GM12878 (cell line): ENCODE data around the gene XPO5. TPM values are rescaled to one million over a fixed set of nuclear protein-coding genes. Genes with fewer than 3 reads are reported as not detected.
A peak's percentile ranks its signal among the peaks of the same experiment; 100 is the strongest.

Experiments used
- ATAC-seq: fragments of 200-7000 bp; cut with Tn5 transposase; 3 replicates; pipeline ENCODE4 v1.9.1; 2020; ENCODE audit warnings: mild to moderate bottlenecking, moderate library complexity
- BruUV-seq: library from RNA; stranded (reverse); fragments of 400-500 nt; replicated peaks from 2 replicates; lab custom pipeline; 2021; lab: Mats Ljungman, UMichigan
- CTCF ChIA-PET: fragments of 300-600 bp; sonication (Branson Sonifier 250); formaldehyde crosslinking; extraction: SDS; loops from one replicate; lab custom pipeline; 2021; ENCODE audit warnings: inconsistent platforms; lab: Yijun Ruan, JAX
- POLR2A ChIA-PET: fragments of 350-600 bp; formaldehyde crosslinking; extraction: SDS; loops from one replicate; lab custom pipeline; 2021; ENCODE audit warnings: inconsistent platforms; lab: Charles Lee
- RAD21 ChIA-PET: fragments of 300-600 bp; sonication (Branson Sonifier 250); formaldehyde crosslinking; loops from one replicate; lab custom pipeline; 2023; ENCODE audit warnings: antibody characterized with exemption; ENCODE audit not compliant: unreplicated experiment; lab: Charles Lee
- SMC1A ChIA-PET: fragments of 300-600 bp; sonication (Branson Sonifier 250); formaldehyde crosslinking; loops from one replicate; lab custom pipeline; 2023; ENCODE audit not compliant: unreplicated experiment, uncharacterized antibody; lab: Charles Lee
- DNase-seq: peaks from one replicate; pipeline ENCODE4 v3.0.0-alpha.2; 2011; ENCODE audit warnings: low read depth, low spot score
- FAIRE-seq: peaks from 3 replicates; lab custom pipeline; 2011; peaks lifted over from hg19 to GRCh38; lab: Jason Lieb, UNC
- H2AFZ ChIP-seq: 2 replicates; pipeline ENCODE4 v1.6.0; 2011; ENCODE audit warnings: low read depth, low read length, control low read depth; ENCODE audit not compliant: control insufficient read depth
- H3K27ac ChIP-seq: 2 replicates; pipeline ENCODE4 v1.5.1; 2011; ENCODE audit warnings: control low read depth; ENCODE audit not compliant: control insufficient read depth, insufficient read depth
- H3K27me3 ChIP-seq, 2 experiments: replicated peaks in 1 of 2; 2 replicates each; pipeline versions ENCODE4 v1.6.0 to v1.6.1; 2011; ENCODE audit warnings: low read length in 1 of 2; ENCODE audit not compliant: control insufficient read depth in 2 of 2, insufficient read depth in 2 of 2
- H3K36me3 ChIP-seq, 2 experiments: 2 replicates each; pipeline ENCODE4 v1.5.1; 2011; ENCODE audit warnings: low read length in 1 of 2; ENCODE audit not compliant: control insufficient read depth in 2 of 2, insufficient read depth in 2 of 2
- H3K4me1 ChIP-seq: 2 replicates; pipeline ENCODE4 v1.6.1; 2011; ENCODE audit warnings: mild to moderate bottlenecking, low read length, moderate library complexity, mixed read lengths; ENCODE audit not compliant: control insufficient read depth, insufficient read depth
- H3K4me2 ChIP-seq: 2 replicates; pipeline ENCODE4 v1.6.0; 2011; ENCODE audit warnings: control low read depth; ENCODE audit not compliant: control insufficient read depth, insufficient read depth
- H3K4me3 ChIP-seq: fragments of 200-600 bp; sonication (generic); 2 replicates; pipeline ENCODE4 v1.5.1; 2016
- H3K79me2 ChIP-seq: 2 replicates; pipeline ENCODE4 v1.6.0; 2011; ENCODE audit warnings: low read length; ENCODE audit not compliant: control insufficient read depth, insufficient read depth
- H3K9ac ChIP-seq: 2 replicates; pipeline ENCODE4 v1.8.0; 2011; ENCODE audit warnings: low read length, control low read depth, mixed read lengths; ENCODE audit not compliant: control insufficient read depth, insufficient read depth
- H3K9me3 ChIP-seq: replicated peaks from 3 replicates; pipeline ENCODE4 v1.5.1; 2011; ENCODE audit warnings: mild to moderate bottlenecking, low read length; ENCODE audit not compliant: control insufficient read depth, insufficient read depth
- H4K20me1 ChIP-seq: 2 replicates; pipeline ENCODE4 v1.6.0; 2011; ENCODE audit not compliant: control insufficient read depth, insufficient read depth
- BHLHE40 ChIP-seq, 2 experiments: fragments of 450-650 bp in 1 of 2; IDR thresholded peaks; 2 replicates each; pipeline ENCODE4 v1.6.1; 2011 to 2017; ENCODE audit warnings: low read depth in 2 of 2, borderline replicate concordance in 1 of 2, improper control_type of control experiment in 1 of 2, low read length in 1 of 2, mild to moderate bottlenecking in 1 of 2
- CBFB ChIP-seq: IDR thresholded peaks from 2 replicates; pipeline ENCODE4 v1.6.1; 2016; ENCODE audit warnings: antibody characterized with exemption, low read depth
- POLR2AphosphoS2 ChIP-seq: IDR thresholded peaks from 2 replicates; pipeline ENCODE4 v1.6.1; 2011; ENCODE audit warnings: low read depth, mild to moderate bottlenecking, low read length, improper control_type of control experiment, moderate library complexity
- POLR2AphosphoS5 ChIP-seq: IDR thresholded peaks from 2 replicates; pipeline ENCODE4 v1.6.1; 2011; ENCODE audit warnings: mild to moderate bottlenecking, low read length, inconsistent platforms
- PRDM15 ChIP-seq: fragments of 450-650 bp; formaldehyde crosslinking; IDR thresholded peaks from 2 replicates; pipeline ENCODE4 v1.4.0; 2020; ENCODE audit warnings: mild to moderate bottlenecking, moderate library complexity
- RUNX3 ChIP-seq: IDR thresholded peaks from 2 replicates; pipeline ENCODE4 v1.6.1; 2012; ENCODE audit warnings: low read length, inconsistent platforms
- WGBS: methylation state at CpG from one replicate; pipeline ENCODE4 v1.1.6; 2016; ENCODE audit warnings: low lambda C conversion rate; ENCODE audit not compliant: insufficient replicate concordance, insufficient coverage; ENCODE audit errors: missing lambda C conversion rate; 5-methylcytosine and 5-hydroxymethylcytosine counted together
- in situ Hi-C: fragments of 300-500 bp; cut with MboI; formaldehyde crosslinking; loops from 9 replicates; pipeline ENCODE4 v1.14.3; 2018; ENCODE audit warnings: mixed read lengths
- intact Hi-C: fragments of 100-400 bp; cut with micrococcal nuclease; formaldehyde crosslinking; loops from one replicate; pipeline ENCODE4 v1.14.2; 2022; ENCODE audit not compliant: unreplicated experiment
- polyA plus RNA-seq, 11 experiments: library from polyadenylated mRNA; depleted of rRNA in 4 of 11; unstranded in 6 of 11; stranded (reverse) in 5 of 11; fragments of >200 nt; fragmentation: Nextera tagmentation in 4 of 11; fragmentation: Illumina TruSeq in 1 of 11; extraction: Ambion mirVana in 4 of 11; extraction: Trizol in 1 of 11; gene quantifications; 1 replicate in 1 of 11; 2 replicates in 10 of 11; pipeline versions ENCODE4 v1.2.1 to v1.2.3, GENCODE V29; 2011 to 2016; ENCODE audit warnings: inconsistent platforms in 2 of 11, missing spikeins in 2 of 11, low read depth in 1 of 11
- total RNA-seq, 4 experiments: library from RNA; depleted of rRNA in 3 of 4; stranded (reverse); fragments of >200 nt in 3 of 4; fragmentation: Illumina TruSeq in 1 of 4; extraction: Trizol in 1 of 4; gene quantifications; 2 replicates each; pipeline versions ENCODE4 v1.2.1 to v1.2.3, GENCODE V29; 2013 to 2021

The XPO5 gene
- total and polyA plus RNA-seq, 10 of the 15 experiments (the other 5 are each of a cell fraction or from before 2014, with no cell fraction given), result 11.3 to 76.0 (median 41.6) TPM

- Histone ChIP-seq H4K20me1 (peaks cover 4% of the 10 kb centered on the region; the same call in 1 of the 2 replicates), H3K79me2 (no peaks in the 10 kb centered on the region), H3K4me3 (no peak overlapping the region), H3K36me3 (peaks cover 7 to 33% of the 10 kb centered on the region in 2 experiments), H3K4me1 (peaks cover 8% of the 10 kb centered on the region), H3K9me3 (no peaks in the 10 kb centered on the region), H3K27ac (no peak overlapping the region), H2AFZ (no peak overlapping the region), H3K9ac (no peak overlapping the region), H3K4me2 (no peak overlapping the region), H3K27me3 (no peaks in the 10 kb centered on the region)
- ChIA-PET CTCF (interaction anchor here (0.8 to 1.4 kb wide), 2 partner anchors 38 to 43 kb away, joined by 3 to 5 read pairs; no protein-coding TSS in a partner anchor), SMC1A (interaction anchor here (1.2 kb wide), 1 partner anchor 26 kb away, joined by 3 read pairs; no protein-coding TSS in a partner anchor), RAD21 (no interaction called here), POLR2A (no interaction called here)
- TF ChIP-seq RUNX3, result peak; percentile 37
- TF ChIP-seq BHLHE40 (IDR thresholded peaks at IDR 0.05; ENCODE audit: borderline replicate concordance in 1 of 2, low read depth in 2 of 2, low read length in 1 of 2), result peak in 1 of 2 experiments; percentile 26; a peak in 1 of 4 replicates
- no peak for TF ChIP-seq CBFB
- TF ChIP-seq PRDM15 (CRISPR knock-in tag), result no peak
- no peak for TF ChIP-seq POLR2AphosphoS5
- TF ChIP-seq POLR2AphosphoS2, result no peak
- ATAC-seq (peak; percentile 26; the same call in 2 of the 3 replicates), DNase-seq (no peak), FAIRE-seq (no peak)
- in situ Hi-C loops (no loop called here), intact Hi-C loops (no loop called here)
- WGBS, result 55% methylated on average over 4 of the region's 4 CpGs
- no TSS peak for BruUV-seq
Observed at GRCh38 chr6:43544461-43544860, 31.4 kb downstream of the XPO5 start.
